Lower leg skin (tissue), 4 donors: ENCODE measurements around the gene MAGEA9. TPM values are rescaled to one million over a fixed set of nuclear protein-coding genes. Genes with fewer than 3 reads are reported as not detected.
"Not testable (repeated sequence)": the region's sequence is repeated elsewhere in the genome, so short reads cannot be mapped to it uniquely, and the experiment has no call there.

Experiments used
- DNase-seq, 2 donors: peaks; one replicate each; pipeline ENCODE4 v3.0.0-alpha.2; 2019; ENCODE audit warnings: low spot score in 2 of 2
- H3K4me3 ChIP-seq: fragments of 200-600 bp; sonication (generic); 2 replicates; pipeline ENCODE4 v1.5.1; 2017; ENCODE audit warnings: mild to moderate bottlenecking, low read depth; ENCODE audit not compliant: poor library complexity, severe bottlenecking
- POLR2A ChIP-seq, 2 donors: fragments of 450-650 bp; IDR thresholded peaks; one replicate each; pipeline ENCODE4 v1.6.1; 2016 to 2017; ENCODE audit warnings: antibody characterized with exemption in 2 of 2, mild to moderate bottlenecking in 1 of 2, moderate library complexity in 1 of 2
- WGBS, 2 donors: methylation state at CpG; one replicate each; pipeline ENCODE4 v1.1.5; 2018; 5-methylcytosine and 5-hydroxymethylcytosine counted together
- intact Hi-C: fragments of 100-400 bp; cut with DNase I; formaldehyde crosslinking; loops from one replicate; pipeline ENCODE4 v1.15.0; 2023; ENCODE audit warnings: low total_unique reads
- total RNA-seq, 4 donors: library from RNA; depleted of rRNA; stranded (reverse); fragments of >200 nt; gene quantifications; one replicate each; pipeline ENCODE4 v1.1.0, GENCODE V29; 2016
- TF ChIP-seq, protein P1 (sequence below), 3 donors: fragments of 450-650 bp; IDR thresholded peaks; one replicate each; pipeline ENCODE4 v1.5.1; 2016; ENCODE audit warnings: antibody characterized with exemption in 3 of 3, mild to moderate bottlenecking in 3 of 3, moderate library complexity in 2 of 3

Gene MAGEA9
- total RNA-seq, 4 donors from 2014 or later, result not detected

DNA sequence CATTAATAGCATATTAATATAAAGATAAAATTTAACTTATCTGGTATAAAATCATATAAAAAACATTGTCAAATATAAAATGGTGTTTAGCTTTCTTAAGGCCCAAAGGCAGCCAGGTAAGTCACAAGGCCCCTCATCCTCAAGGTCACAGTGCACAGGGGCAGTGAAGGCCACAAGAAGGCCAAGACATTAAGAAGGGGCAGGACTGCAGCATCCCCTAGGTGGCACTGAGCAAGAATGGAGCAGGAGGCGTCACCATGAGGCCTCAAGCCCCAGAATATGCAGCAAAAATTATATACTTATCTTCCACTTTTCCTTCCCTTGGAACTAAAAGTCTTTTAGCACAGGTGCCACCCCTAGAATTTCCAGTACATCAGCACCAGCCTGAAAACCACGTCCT is 49.7 kb downstream of the MAGEA9 start:
- TF ChIP-seq, protein P1, sequence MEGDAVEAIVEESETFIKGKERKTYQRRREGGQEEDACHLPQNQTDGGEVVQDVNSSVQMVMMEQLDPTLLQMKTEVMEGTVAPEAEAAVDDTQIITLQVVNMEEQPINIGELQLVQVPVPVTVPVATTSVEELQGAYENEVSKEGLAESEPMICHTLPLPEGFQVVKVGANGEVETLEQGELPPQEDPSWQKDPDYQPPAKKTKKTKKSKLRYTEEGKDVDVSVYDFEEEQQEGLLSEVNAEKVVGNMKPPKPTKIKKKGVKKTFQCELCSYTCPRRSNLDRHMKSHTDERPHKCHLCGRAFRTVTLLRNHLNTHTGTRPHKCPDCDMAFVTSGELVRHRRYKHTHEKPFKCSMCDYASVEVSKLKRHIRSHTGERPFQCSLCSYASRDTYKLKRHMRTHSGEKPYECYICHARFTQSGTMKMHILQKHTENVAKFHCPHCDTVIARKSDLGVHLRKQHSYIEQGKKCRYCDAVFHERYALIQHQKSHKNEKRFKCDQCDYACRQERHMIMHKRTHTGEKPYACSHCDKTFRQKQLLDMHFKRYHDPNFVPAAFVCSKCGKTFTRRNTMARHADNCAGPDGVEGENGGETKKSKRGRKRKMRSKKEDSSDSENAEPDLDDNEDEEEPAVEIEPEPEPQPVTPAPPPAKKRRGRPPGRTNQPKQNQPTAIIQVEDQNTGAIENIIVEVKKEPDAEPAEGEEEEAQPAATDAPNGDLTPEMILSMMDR (IDR thresholded peaks at IDR 0.05), result no peak
- no peak for TF ChIP-seq POLR2A (IDR thresholded peaks at IDR 0.05)
- 45 to 88% methylated on average over 2 of the region's 2 CpGs for WGBS, 2 donors
- intact Hi-C loops, result no loop called here
- no peak for DNase-seq
- no peak overlapping the region for H3K4me3 ChIP-seq

DNA sequence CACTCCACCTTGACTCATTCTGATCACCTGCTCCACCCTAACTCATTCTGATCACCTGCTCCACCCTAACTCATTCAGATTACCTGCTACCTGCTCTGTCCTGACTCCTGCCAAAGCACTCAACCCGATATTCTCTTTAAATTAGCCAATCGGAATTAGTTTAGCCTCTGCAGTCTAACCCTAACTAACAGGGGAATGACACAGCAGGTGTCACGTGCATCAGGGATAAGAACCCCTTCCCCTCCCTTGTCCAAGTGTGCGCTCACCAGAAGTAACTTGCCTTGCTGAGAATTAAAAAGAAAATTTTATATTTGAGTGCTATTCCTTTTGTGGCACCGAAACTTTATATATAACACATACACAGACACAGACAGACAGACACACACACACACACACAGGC is 55.0 kb downstream of the MAGEA9 start:
- intact Hi-C loops, DNase-seq, H3K4me3 ChIP-seq: not testable (repeated sequence)
- WGBS, 2 donors, result 55 to 63% methylated on average over 5 of the region's 5 CpGs

DNA sequence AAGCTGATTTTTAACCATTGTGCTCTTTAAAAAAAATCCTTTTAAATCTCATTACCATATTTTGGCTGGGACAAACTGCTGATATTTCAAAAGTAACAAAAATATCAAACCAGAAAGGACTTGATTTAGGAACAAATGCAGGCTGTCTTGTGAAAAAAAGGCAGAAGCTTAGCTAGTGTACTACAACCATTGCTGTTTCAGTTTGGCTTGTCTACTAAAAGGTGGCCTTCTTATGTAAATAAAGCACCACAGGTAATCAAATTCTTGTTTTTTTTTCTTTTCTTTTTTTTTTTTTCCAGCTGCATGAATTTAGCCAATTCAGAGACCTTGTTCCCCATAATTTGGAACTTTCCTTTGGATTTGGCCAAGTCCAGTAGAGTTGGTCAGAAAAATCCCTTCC is 55.4 kb downstream of the MAGEA9 start:
- TF ChIP-seq, protein P1 (IDR thresholded peaks at IDR 0.05), result no peak
- TF ChIP-seq POLR2A (IDR thresholded peaks at IDR 0.05), result no peak

More for the DNA sequence above, 55.4 kb downstream of the MAGEA9 start:
- DNase-seq, result no peak
- intact Hi-C loops, result no loop called here
- H3K4me3 ChIP-seq, result no peak overlapping the region

Other genes with a start within 250 kb of the MAGEA9 start
- gene EOLA1, start 240.9 kb upstream of the MAGEA9 start, total RNA-seq, result 10 to 100 TPM in 3 of 4 donors, 1 to 10 TPM in 1; 3.9 to 13.4 (median 11.5) TPM
- gene HSFX3, start 232.0 kb upstream of the MAGEA9 start, total RNA-seq, result not detected
- not detected for gene MAGEA9B, start 194.5 kb upstream of the MAGEA9 start, total RNA-seq
- not detected for gene HSFX2, start 186.6 kb upstream of the MAGEA9 start, total RNA-seq
- gene TMEM185A, start 150.1 kb upstream of the MAGEA9 start, total RNA-seq, result 10 to 100 TPM; 18.5 to 28.8 (median 22.1) TPM
- gene MAGEA11, start 69.9 kb upstream of the MAGEA9 start, total RNA-seq, result under 1 TPM in 1 of 4 donors, not detected in 3; 0.13 TPM
- 1 to 10 TPM in 3 of 4 donors, not detected in 1; 2.1 to 2.6 (median 2.2) TPM for gene HSFX1, start 7.9 kb upstream of the MAGEA9 start, total RNA-seq
- not detected for gene MAGEA8, start 99.3 kb downstream of the MAGEA9 start, total RNA-seq
- gene HSFX4, start 147.6 kb downstream of the MAGEA9 start, total RNA-seq, result not detected
- 10 to 100 TPM; 16.0 to 22.5 (median 19.3) TPM for gene EOLA2, start 156.6 kb downstream of the MAGEA9 start, total RNA-seq